Measurements from ENCODE around the gene STARD8. TPM values are rescaled to one million over a fixed set of nuclear protein-coding genes. Genes with fewer than 3 reads are reported as not detected.

STARD8 gene
- total RNA-seq, 1 experiment from 2014 or later = 0.45 TPM

DNA sequence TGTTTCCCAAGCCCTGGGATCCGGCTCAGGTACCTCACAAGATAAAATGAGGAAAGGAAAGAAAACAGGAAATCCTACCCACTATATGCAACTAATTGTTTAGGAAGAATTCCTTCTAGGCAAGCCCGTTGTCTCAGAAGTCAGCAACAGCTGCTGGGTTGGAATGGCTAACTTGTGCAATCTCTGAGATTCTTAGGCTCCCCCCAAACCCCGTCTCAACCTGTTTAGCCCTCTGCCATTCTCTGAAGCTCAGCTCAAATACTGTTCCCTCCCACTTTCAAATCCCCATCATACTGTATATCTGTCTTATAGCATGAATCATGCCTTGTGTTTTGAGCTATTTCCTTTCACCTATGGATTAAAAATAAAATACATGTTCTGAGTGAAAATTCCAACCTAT lies 28.9 kb downstream of the STARD8 start:
- BruUV-seq (replicated peaks) = no TSS peak
- Mint-ChIP-seq H3K4me1 (ENCODE audit: low read depth, unreplicated experiment) (no peaks in the 10 kb centered on the region), H3K27ac (ENCODE audit: unreplicated experiment) (no peak overlapping the region), H3K4me3 (ENCODE audit: low read depth, unreplicated experiment) (no peak overlapping the region), H3K9me3 (ENCODE audit: low read depth, unreplicated experiment) (no peaks in the 10 kb centered on the region), H3K36me3 (ENCODE audit: insufficient read depth, unreplicated experiment) (no peaks in the 10 kb centered on the region), H3K27me3 (ENCODE audit: unreplicated experiment) (peaks cover 26% of the 10 kb centered on the region)
- intact Hi-C loops (cut with micrococcal nuclease; ENCODE audit: unreplicated experiment) = no loop called here
- no peak for DNase-seq
- CTCF ChIA-PET = no interaction called here
- TF ChIP-seq, protein P1, sequence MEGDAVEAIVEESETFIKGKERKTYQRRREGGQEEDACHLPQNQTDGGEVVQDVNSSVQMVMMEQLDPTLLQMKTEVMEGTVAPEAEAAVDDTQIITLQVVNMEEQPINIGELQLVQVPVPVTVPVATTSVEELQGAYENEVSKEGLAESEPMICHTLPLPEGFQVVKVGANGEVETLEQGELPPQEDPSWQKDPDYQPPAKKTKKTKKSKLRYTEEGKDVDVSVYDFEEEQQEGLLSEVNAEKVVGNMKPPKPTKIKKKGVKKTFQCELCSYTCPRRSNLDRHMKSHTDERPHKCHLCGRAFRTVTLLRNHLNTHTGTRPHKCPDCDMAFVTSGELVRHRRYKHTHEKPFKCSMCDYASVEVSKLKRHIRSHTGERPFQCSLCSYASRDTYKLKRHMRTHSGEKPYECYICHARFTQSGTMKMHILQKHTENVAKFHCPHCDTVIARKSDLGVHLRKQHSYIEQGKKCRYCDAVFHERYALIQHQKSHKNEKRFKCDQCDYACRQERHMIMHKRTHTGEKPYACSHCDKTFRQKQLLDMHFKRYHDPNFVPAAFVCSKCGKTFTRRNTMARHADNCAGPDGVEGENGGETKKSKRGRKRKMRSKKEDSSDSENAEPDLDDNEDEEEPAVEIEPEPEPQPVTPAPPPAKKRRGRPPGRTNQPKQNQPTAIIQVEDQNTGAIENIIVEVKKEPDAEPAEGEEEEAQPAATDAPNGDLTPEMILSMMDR (IDR thresholded peaks at IDR 0.05; ENCODE audit: unreplicated experiment) = no peak

GRCh38 chrX:68677998-68678397 lies 30.5 kb downstream of the STARD8 start:
- Mint-ChIP-seq H3K27ac (ENCODE audit: unreplicated experiment) (no peak overlapping the region), H3K27me3 (ENCODE audit: unreplicated experiment) (peaks cover 19% of the 10 kb centered on the region), H3K4me1 (ENCODE audit: low read depth, unreplicated experiment) (no peaks in the 10 kb centered on the region), H3K36me3 (ENCODE audit: insufficient read depth, unreplicated experiment) (no peaks in the 10 kb centered on the region), H3K4me3 (ENCODE audit: low read depth, unreplicated experiment) (no peak overlapping the region), H3K9me3 (ENCODE audit: low read depth, unreplicated experiment) (no peaks in the 10 kb centered on the region)
- no TSS peak for BruUV-seq (replicated peaks)
- TF ChIP-seq, protein P1 (IDR thresholded peaks at IDR 0.05; ENCODE audit: unreplicated experiment) = no peak
- CTCF ChIA-PET = no interaction called here
- DNase-seq = no peak
- intact Hi-C loops (cut with micrococcal nuclease; ENCODE audit: unreplicated experiment) = no loop called here

GRCh38 chrX:68681443-68681941 lies 34.0 kb downstream of the STARD8 start:
- DNase-seq = no peak
- peaks cover 2% of the 10 kb centered on the region for H3K4me1 Mint-ChIP-seq (ENCODE audit: low read depth, unreplicated experiment)
- BruUV-seq (replicated peaks) = no TSS peak
- no peak overlapping the region for H3K27ac Mint-ChIP-seq (ENCODE audit: unreplicated experiment)
- CTCF ChIA-PET = interaction anchor here (0.5 kb wide), 1 partner anchor 133 kb away, joined by 4 read pairs; no protein-coding TSS in a partner anchor
- H3K4me3 Mint-ChIP-seq (ENCODE audit: low read depth, unreplicated experiment) = no peak overlapping the region
- H3K27me3 Mint-ChIP-seq (ENCODE audit: unreplicated experiment) = peaks cover 34% of the 10 kb centered on the region
- H3K9me3 Mint-ChIP-seq (ENCODE audit: low read depth, unreplicated experiment) = no peaks in the 10 kb centered on the region
- H3K36me3 Mint-ChIP-seq (ENCODE audit: insufficient read depth, unreplicated experiment) = no peaks in the 10 kb centered on the region
- TF ChIP-seq, protein P1 (IDR thresholded peaks at IDR 0.05; ENCODE audit: unreplicated experiment) = no peak
- intact Hi-C loops (cut with micrococcal nuclease; ENCODE audit: unreplicated experiment) = no loop called here

- TF ChIP-seq, protein P1 (IDR thresholded peaks at IDR 0.05; ENCODE audit: unreplicated experiment) = no peak
- Mint-ChIP-seq H3K9me3 (ENCODE audit: low read depth, unreplicated experiment) (no peaks in the 10 kb centered on the region), H3K27me3 (ENCODE audit: unreplicated experiment) (peaks cover 47% of the 10 kb centered on the region), H3K4me1 (ENCODE audit: low read depth, unreplicated experiment) (peaks cover 8% of the 10 kb centered on the region), H3K27ac (ENCODE audit: unreplicated experiment) (no peak overlapping the region), H3K4me3 (ENCODE audit: low read depth, unreplicated experiment) (no peak overlapping the region), H3K36me3 (ENCODE audit: insufficient read depth, unreplicated experiment) (no peaks in the 10 kb centered on the region)
- intact Hi-C loops (cut with micrococcal nuclease; ENCODE audit: unreplicated experiment) = no loop called here
- no peak for DNase-seq
- BruUV-seq (replicated peaks) = no TSS peak
- CTCF ChIA-PET = no interaction called here
These were observed 35.3 kb downstream of the STARD8 start for GRCh38 chrX:68682790-68683189.
